HG02938 (cell line): ENCODE measurements around the gene ZNF423.

Source experiments
- ATAC-seq: cut with Tn5 transposase; IDR thresholded peaks from one replicate; pipeline ENCODE4 v1.9.1; 2021; ENCODE audit warnings: mild to moderate bottlenecking, moderate library complexity; ENCODE audit not compliant: unreplicated experiment

The ZNF423 gene

DNA sequence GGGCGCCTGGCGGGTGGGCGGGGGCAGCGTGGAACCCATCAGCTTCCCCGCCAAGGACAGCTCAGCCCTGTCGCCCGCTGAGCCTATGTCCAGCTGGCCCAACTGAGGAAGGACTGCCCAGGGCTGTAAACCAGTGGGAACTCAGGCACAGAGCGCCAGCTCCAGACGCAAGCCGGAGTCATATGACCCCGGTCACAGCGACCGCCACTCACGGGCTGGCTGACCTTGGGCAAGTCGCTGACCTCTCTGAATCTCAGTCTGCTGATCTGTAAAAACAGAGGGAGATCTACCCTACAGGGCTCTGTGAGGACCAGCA, 312.3 kb downstream of the ZNF423 start:
- no peak for ATAC-seq

DNA sequence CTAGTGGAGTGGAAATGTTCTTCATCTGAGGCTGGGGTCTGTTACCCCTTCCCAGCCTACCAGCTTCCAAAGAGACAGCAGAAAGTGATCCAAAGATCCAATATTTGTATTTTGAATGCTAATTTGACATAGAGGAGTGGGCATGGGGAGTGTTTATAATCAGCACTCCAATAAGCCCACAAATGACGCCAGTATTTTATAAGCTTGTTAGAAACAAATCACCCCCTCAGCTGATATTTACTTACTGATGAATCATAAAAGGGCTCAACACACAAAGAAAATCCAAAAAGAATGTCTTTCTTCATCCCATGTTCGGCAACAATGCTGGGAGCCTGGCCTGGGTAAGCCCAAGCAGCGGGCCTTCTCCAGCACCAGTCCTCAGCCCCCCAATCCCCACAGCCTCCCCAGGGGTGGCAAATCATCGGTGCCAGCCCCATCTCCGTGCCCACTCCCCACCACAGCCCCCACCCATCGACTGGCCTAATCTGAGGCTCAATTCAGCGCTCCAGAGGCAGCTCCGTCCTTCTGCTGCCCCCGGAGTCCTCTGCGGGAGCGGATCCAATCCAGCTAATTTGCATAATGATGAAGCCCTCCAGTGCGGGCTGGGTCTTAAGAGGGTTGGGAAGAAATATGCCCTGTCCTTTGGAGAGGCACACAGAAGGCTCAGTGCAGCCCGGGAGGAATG, 312.8 kb downstream of the ZNF423 start:
- ATAC-seq, result no peak

GRCh38 chr16:49542391-49542891, 313.5 kb downstream of the ZNF423 start:
- ATAC-seq, result no peak

DNA sequence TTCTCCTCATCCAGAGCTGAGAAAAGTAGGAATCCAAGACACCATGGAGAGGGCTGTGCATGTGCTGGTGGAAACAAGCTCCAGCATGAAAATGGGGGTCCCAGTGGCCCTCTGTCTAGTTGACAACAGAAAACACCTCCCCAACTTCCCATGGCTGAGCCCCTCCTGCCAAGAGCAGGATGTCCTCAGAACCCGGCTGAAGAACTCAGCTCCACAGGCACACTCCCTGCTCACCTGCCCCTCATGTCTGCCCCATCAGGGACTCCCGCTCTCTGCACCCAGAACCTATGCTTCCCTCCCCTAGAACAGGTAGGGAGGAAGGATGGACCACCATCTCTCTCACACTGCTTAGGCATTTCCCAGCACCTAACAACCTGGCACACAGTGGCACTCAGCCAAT, 315.1 kb downstream of the ZNF423 start:
- no peak for ATAC-seq

- no peak for ATAC-seq
Observed at GRCh38 chr16:49539758-49540157, 316.2 kb downstream of the ZNF423 start.

DNA sequence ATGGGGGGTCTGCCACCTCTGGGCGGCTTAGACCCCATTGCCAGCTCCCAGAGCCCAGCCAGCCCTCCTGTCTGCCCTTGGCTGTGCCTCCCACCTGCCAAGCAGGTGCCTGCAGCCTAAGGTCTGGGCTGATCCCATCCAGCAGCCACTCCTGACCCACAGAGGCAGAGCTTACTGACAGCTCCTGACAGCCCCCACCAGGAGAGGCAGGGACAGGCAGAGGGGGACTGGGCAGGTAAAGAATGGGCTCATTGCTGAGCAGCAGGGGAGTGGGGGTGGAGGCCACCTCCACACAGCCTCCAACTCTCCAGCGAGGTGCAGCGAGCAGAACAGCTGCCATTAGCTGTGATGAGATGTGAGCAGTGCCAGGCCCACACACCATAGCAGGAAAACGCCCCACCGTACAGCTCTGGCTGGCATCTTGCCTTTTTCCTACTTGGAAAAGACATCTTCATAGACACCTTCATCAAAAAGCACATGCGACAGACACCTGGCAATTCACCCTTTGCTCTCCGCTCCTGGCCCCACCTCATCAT, 317.9 kb downstream of the ZNF423 start:
- no peak for ATAC-seq

DNA sequence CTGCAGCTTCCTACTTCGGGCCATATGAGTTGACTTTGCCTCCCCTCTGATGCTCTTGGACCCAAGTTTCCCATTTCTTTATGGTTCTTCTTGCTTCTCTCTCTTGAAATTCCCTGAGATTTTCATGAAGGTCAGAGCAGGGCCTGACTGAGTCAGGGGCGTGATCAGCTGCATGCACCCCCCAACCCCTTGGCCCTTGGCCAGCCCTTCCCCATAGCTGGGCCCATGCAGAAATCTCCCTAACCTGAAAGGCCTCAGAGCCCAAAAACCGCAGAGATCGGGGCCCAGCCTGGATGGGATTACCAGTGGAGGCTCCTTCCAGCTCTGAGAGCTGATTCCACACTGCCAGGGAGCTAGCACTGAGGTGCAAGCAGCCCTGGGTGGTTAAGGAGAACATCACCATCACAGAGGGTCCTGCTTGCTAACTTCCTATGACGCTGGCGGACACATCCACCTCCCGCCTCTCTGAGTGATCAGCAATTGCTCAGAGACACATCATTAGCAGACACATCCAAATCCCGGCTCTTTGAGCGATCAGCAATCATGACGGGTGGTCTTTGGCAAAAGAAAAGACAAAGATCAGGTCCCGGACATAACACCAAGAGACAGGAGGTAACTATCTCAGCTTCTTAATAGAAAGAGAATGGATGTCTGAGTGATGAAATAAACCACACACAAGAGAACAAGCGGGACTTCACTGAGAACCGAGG, 320.9 kb downstream of the ZNF423 start:
- no peak for ATAC-seq

GRCh38 chr16:49533422-49533821, 322.5 kb downstream of the ZNF423 start:
- no peak for ATAC-seq

DNA sequence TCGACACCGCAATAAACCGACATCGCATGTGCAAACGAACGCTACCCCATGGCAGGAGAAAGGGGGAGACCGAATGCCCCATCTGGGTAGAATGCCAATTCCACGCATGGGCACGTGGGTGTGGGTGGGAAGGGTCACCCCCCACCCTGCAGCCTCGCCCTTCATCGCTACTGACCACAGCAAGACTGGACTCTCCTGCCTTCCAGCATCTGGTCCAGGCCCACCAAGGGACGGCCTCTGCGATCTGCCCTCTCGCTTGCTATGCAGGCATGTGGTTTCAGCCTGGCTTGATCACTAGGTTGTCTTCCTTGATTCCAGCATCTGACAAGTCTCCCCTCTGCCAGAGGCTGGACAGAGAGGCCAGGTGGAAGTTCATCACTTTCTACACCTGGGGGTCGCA, 323.0 kb downstream of the ZNF423 start:
- ATAC-seq, result no peak

- no peak for ATAC-seq
Observed at GRCh38 chr16:49531931-49532840, 323.7 kb downstream of the ZNF423 start.

DNA sequence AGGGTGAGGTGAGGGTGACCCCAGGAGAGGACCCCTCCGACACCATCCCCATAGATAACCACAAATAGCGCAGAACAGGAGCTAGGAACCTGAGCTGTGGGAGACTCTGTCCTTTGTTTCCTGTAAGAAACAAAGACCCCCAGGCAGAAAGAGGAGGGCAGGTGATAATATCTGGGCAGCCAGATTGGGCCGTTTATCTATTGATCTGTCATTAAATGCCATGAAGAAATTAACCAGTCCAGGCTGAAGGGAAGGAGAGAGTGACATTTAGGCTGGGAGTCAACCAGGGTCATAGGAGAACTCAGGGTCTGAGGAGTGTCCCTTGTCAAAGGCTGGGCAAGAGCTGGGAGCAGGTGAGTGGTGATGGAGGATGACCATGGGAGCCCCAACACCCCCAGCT, 324.5 kb downstream of the ZNF423 start:
- ATAC-seq, result no peak

GRCh38 chr16:49530427-49530970, 325.4 kb downstream of the ZNF423 start:
- ATAC-seq, result no peak

- no peak for ATAC-seq
Observed at GRCh38 chr16:49529411-49530045, 326.4 kb downstream of the ZNF423 start.

DNA sequence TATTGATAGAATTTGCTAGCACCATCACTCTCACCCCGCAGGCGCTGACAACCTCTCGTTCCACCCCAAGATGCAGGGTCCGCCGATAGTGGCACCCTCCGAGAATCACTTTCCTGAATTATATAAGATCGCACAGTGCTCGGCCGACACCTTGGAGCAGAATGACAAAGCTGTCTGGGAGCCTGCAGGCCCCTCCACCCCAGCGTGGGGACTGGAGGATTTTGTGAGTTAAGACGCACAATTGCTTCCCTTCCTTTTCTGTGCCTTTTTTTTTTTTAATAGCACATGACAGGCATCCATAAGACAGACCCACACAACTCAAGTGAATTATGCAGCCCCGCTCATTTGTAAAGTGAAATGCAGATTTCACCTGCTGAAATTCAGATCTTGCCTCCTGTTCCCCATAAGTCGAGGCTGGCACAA, 327.0 kb downstream of the ZNF423 start:
- no peak for ATAC-seq

DNA sequence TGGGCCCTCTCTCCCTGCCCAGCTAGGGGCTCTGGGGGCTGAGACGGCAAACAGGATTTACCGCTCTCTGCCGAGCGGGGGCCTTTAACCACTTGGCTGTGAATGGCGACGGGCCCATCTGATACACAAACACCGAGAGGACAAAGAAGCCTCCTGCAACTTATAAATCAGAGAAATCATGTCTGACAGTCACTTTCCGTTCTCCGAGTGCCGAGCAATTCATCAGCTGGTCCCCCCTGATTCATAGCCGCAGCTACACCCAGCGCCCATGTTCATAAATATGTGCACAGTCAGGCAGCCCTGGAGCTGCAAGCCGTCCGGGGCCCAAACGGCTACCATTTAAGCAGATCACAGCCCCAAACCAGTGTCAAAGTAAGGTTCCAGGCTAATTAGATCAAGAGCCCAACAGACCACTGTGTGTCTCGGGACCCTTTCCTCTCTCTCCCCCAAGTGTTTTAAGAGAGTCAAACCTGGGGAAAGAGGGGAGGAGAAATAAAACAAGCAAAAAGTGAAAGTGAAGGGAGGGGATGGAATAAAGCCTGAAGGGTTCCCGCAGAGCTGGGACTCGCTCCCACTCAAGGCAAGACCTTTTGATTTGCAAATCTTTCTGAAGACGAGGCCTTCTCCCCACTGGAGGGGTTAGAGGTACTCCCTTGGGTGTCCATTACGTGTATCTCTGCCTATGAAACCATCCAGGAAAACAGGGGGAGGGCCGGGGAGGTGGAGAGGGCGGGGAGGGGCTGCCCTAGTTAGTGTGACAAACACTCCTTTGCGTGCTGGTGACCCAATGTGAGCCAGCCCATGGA, 327.6 kb downstream of the ZNF423 start:
- no peak for ATAC-seq

DNA sequence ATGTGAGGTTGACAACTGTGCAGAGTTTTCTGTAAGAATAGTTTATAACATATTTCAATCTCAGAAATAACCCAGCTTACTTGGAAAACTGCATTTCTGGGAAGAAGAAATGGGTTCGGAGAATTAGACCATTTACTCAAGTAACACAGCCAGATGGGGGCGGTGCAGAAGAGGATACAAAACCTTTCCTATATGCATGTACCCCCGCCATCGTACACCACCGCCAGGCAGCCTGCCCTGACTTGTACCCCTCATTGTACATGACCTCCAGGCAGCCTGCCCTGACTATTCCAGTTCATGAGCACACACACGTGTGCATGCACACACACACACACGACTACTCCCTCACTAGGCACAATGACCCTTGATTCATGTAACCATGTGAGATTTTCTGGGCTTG, 328.3 kb downstream of the ZNF423 start:
- no peak for ATAC-seq

- ATAC-seq, result no peak
Observed at GRCh38 chr16:49526860-49527365, 329.0 kb downstream of the ZNF423 start.

DNA sequence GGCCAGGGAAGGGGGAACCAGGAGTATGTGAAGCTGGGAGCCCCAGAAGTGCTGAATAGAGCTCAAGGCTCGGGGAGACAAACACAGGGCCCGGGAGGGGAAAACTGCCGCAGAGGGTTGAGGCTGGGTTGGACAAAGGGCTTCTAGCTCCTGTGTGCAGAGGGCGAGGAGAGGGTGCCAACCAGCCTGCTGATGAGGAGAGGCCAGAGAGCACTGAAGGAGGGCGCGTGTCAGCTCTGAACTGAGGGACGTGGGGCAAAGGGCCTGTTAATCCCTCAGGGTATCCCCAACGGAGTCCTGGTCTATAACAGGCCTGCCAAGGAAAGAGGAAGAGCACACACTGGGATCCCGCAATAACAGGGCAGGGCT, 331.0 kb downstream of the ZNF423 start:
- no peak for ATAC-seq

- no peak for ATAC-seq
Observed at GRCh38 chr16:49524216-49524946, 331.5 kb downstream of the ZNF423 start.
